ENCODE measurements around the gene TLR8. TPM values are rescaled to one million over a fixed set of nuclear protein-coding genes. Genes with fewer than 3 reads are reported as not detected.

Gene TLR8
- total and polyA plus RNA-seq, 2 of the 13 experiments (the other 11 are each of a cell fraction or from before 2014, with no cell fraction given), result not detected

DNA sequence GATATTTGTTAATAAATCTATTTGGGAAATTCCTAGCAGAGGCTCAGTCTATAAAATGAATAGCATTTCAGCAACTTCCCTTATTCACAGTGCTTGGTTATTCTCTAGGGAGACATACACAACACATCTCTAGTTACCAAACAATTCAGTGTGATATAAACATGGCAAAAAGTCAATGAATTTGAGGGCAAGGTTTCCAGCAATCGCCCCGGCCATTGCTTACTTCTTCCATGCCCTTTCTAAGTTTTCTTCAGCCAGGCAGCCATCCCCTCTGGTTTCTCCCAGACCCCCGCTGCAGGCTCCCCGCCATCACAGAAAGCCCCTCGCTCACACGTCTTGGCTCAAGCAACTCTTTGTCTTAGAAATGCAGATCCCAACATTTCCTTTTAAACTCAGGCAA, 35.2 kb upstream of the TLR8 start:
- H3K4me3 ChIP-seq (replicated peaks in 1 of 3; ENCODE audit: insufficient read depth in 1 of 3, low read depth in 2 of 3, low read length in 3 of 3), result no peak overlapping the region
- FAIRE-seq, result no peak
- POLR2A ChIA-PET, result no interaction called here
- H3K27ac ChIP-seq (ENCODE audit: extremely low read length, insufficient read depth, low read length), result no peak overlapping the region
- H4K20me1 ChIP-seq (ENCODE audit: insufficient read depth, low read length), result no peaks in the 10 kb centered on the region
- TF ChIP-seq KLF6 (CRISPR knock-in tag; IDR thresholded peaks at IDR 0.05), result no peak
- no peak for TF ChIP-seq BRCA1 (CRISPR knock-in tag; IDR thresholded peaks at IDR 0.05)
- TF ChIP-seq, protein P1, sequence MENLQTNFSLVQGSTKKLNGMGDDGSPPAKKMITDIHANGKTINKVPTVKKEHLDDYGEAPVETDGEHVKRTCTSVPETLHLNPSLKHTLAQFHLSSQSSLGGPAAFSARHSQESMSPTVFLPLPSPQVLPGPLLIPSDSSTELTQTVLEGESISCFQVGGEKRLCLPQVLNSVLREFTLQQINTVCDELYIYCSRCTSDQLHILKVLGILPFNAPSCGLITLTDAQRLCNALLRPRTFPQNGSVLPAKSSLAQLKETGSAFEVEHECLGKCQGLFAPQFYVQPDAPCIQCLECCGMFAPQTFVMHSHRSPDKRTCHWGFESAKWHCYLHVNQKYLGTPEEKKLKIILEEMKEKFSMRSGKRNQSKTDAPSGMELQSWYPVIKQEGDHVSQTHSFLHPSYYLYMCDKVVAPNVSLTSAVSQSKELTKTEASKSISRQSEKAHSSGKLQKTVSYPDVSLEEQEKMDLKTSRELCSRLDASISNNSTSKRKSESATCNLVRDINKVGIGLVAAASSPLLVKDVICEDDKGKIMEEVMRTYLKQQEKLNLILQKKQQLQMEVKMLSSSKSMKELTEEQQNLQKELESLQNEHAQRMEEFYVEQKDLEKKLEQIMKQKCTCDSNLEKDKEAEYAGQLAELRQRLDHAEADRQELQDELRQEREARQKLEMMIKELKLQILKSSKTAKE (CRISPR knock-in tag; IDR thresholded peaks at IDR 0.05; ENCODE audit: borderline replicate concordance), result no peak
- no peak for TF ChIP-seq ZNF232 (CRISPR knock-in tag; IDR thresholded peaks at IDR 0.05; ENCODE audit: borderline replicate concordance)
- TF ChIP-seq, protein P2, sequence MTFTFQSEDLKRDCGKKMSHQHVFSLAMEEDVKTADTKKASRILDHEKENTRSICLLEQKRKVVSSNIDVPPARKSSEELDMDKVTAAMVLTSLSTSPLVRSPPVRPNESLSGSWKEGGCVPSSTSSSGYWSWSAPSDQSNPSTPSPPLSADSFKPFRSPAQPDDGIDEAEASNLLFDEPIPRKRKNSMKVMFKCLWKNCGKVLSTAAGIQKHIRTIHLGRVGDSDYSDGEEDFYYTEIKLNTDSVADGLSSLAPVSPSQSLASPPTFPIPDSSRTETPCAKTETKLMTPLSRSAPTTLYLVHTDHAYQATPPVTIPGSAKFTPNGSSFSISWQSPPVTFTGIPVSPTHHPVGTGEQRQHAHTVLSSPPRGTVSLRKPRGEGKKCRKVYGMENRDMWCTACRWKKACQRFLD (CRISPR knock-in tag; IDR thresholded peaks at IDR 0.05; ENCODE audit: borderline replicate concordance), result no peak
- no peak for TF ChIP-seq ZNF263 (CRISPR knock-in tag; IDR thresholded peaks at IDR 0.05)
- TF ChIP-seq, protein P3, sequence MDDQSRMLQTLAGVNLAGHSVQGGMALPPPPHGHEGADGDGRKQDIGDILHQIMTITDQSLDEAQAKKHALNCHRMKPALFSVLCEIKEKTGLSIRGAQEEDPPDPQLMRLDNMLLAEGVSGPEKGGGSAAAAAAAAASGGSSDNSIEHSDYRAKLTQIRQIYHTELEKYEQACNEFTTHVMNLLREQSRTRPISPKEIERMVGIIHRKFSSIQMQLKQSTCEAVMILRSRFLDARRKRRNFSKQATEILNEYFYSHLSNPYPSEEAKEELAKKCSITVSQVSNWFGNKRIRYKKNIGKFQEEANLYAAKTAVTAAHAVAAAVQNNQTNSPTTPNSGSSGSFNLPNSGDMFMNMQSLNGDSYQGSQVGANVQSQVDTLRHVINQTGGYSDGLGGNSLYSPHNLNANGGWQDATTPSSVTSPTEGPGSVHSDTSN (CRISPR knock-in tag; IDR thresholded peaks at IDR 0.05; ENCODE audit: borderline replicate concordance), result no peak
- TF ChIP-seq GPN1 (CRISPR knock-in tag; IDR thresholded peaks at IDR 0.05; ENCODE audit: borderline replicate concordance), result no peak
- TF ChIP-seq KAT2B (IDR thresholded peaks at IDR 0.05; ENCODE audit: borderline replicate concordance, low read depth, low read length), result no peak
- TF ChIP-seq ZNF556 (CRISPR knock-in tag; IDR thresholded peaks at IDR 0.05; ENCODE audit: borderline replicate concordance), result no peak
- no peak for TF ChIP-seq NCOA1 (CRISPR knock-in tag; IDR thresholded peaks at IDR 0.05)
- no peaks in the 10 kb centered on the region for H3K9me3 ChIP-seq (ENCODE audit: low read length)
- intact Hi-C loops (cut with micrococcal nuclease; ENCODE audit: unreplicated experiment) (no loop called here), in situ Hi-C loops (cut with HindIII; ENCODE audit: extremely low pct_ligation_motif_present, low pct_unique_long_range_greater_than_20kb) (no loop called here)
- 58% methylated on average over 6 of the region's 6 CpGs for WGBS (ENCODE audit: low lambda C conversion rate)
- H3K4me2 ChIP-seq (ENCODE audit: low read depth, low read length), result no peak overlapping the region
- H2AFZ ChIP-seq (ENCODE audit: low read length), result no peak overlapping the region
- BruUV-seq (replicated peaks), result no TSS peak
- no peaks in the 10 kb centered on the region for H3K27me3 ChIP-seq (ENCODE audit: control insufficient read depth in 1 of 2, insufficient read depth in 2 of 2, low read length in 2 of 2)
- CTCF ChIA-PET (ENCODE audit: low intra/inter-chr PET ratio, low total read pairs), result no interaction called here
- no peak overlapping the region for H3K9ac ChIP-seq (ENCODE audit: insufficient read depth, low read depth, low read length)
- H3K36me3 ChIP-seq (replicated peaks in 1 of 2; ENCODE audit: control insufficient read depth in 1 of 2, insufficient read depth in 2 of 2, low read length in 2 of 2), result no peaks in the 10 kb centered on the region
- no peaks in the 10 kb centered on the region for H3K4me1 ChIP-seq (ENCODE audit: insufficient read depth, low read length)
- no peaks in the 10 kb centered on the region for H3K79me2 ChIP-seq (ENCODE audit: insufficient read depth, low read length)
- DNase-seq (ENCODE audit: low spot score), result no peak
- ATAC-seq, result no peak

All from HepG2 (cell line).